Colonic mucosa (tissue), 4 donors: ENCODE results near the gene ADARB2. TPM values are rescaled to one million over a fixed set of nuclear protein-coding genes. Genes with fewer than 3 reads are reported as not detected.
"Not testable (repeated sequence)": the region's sequence is repeated elsewhere in the genome, so short reads cannot be mapped to it uniquely, and the experiment has no call there.

Source experiments
- DNase-seq: peaks from one replicate; pipeline ENCODE4 v3.0.0-alpha.2; 2020
- H3K27ac ChIP-seq: fragments of 200-600 bp; one replicate; pipeline ENCODE4 v1.8.0; 2021
- H3K27me3 ChIP-seq: fragments of 200-600 bp; one replicate; pipeline ENCODE4 v1.8.0; 2021
- H3K36me3 ChIP-seq: fragments of 200-600 bp; one replicate; pipeline ENCODE4 v1.8.0; 2021
- H3K4me1 ChIP-seq: fragments of 200-600 bp; one replicate; pipeline ENCODE4 v1.8.0; 2021; ENCODE audit warnings: mild to moderate bottlenecking
- H3K4me3 ChIP-seq: fragments of 200-600 bp; one replicate; pipeline ENCODE4 v1.8.0; 2021
- H3K9ac ChIP-seq, 2 donors: one replicate each; pipeline ENCODE4 v1.7.0; 2013; ENCODE audit warnings: control low read depth in 2 of 2, low read depth in 2 of 2, low read length in 2 of 2
- H3K9me3 ChIP-seq: fragments of 200-600 bp; one replicate; pipeline ENCODE4 v1.8.0; 2021
- CTCF ChIP-seq: fragments of 200-600 bp; IDR thresholded peaks from one replicate; pipeline ENCODE4 v1.8.0; 2022; ENCODE audit warnings: antibody characterized with exemption, mild to moderate bottlenecking
- intact Hi-C: fragments of 100-400 bp; cut with DNase I; formaldehyde crosslinking; loops from one replicate; pipeline ENCODE4 v1.14.1; 2022
- total RNA-seq, 2 donors: library from RNA; stranded (reverse); fragmentation: NEBNext Ultra II Directional in 1 of 2; extraction: Animal tissue kit (Norgen Biotek cat#: 25700) in 1 of 2; gene quantifications; one replicate each; pipeline ENCODE4 v1.2.1, GENCODE V29; 2021
- donor health status: healthy.
- donor health status: DM: no; HTN: no; CAD: no.
- donor health status: DM: no; HTN: no; CAD: no.

Gene ADARB2
- total RNA-seq, 2 donors from 2014 or later = 0.19 TPM; not detected in 1

GRCh38 chr10:1776127-1776662 lies 38.9 kb upstream of the ADARB2 start:
- Histone ChIP-seq H3K36me3 (no peaks in the 10 kb centered on the region), H3K27ac (no peak overlapping the region), H3K9ac (no peak overlapping the region), H3K4me1 (no peaks in the 10 kb centered on the region), H3K4me3 (no peak overlapping the region), H3K9me3 (no peaks in the 10 kb centered on the region), H3K27me3 (no peaks in the 10 kb centered on the region)
- TF ChIP-seq CTCF = no peak
- DNase-seq = no peak
- intact Hi-C loops = no loop called here

- no peak for TF ChIP-seq CTCF
- Histone ChIP-seq H3K27me3 (no peaks in the 10 kb centered on the region), H3K27ac (no peak overlapping the region), H3K36me3 (no peaks in the 10 kb centered on the region), H3K4me3 (no peak overlapping the region), H3K9me3 (no peaks in the 10 kb centered on the region), H3K4me1 (no peaks in the 10 kb centered on the region), H3K9ac (no peak overlapping the region)
- no peak for DNase-seq
- intact Hi-C loops = no loop called here
Measured at GRCh38 chr10:1774796-1775195, 37.5 kb upstream of the ADARB2 start.

- H3K4me1 ChIP-seq, H3K27ac ChIP-seq, H3K9ac ChIP-seq, H3K27me3 ChIP-seq, H3K9me3 ChIP-seq, H3K4me3 ChIP-seq, intact Hi-C loops, DNase-seq, H3K36me3 ChIP-seq: not testable (repeated sequence)
Measured at GRCh38 chr10:1773204-1773603, 35.9 kb upstream of the ADARB2 start.

GRCh38 chr10:1766049-1766448 lies 28.7 kb upstream of the ADARB2 start:
- no peak overlapping the region for H3K9ac ChIP-seq
- intact Hi-C loops = no loop called here

GRCh38 chr10:1762076-1762475 lies 24.8 kb upstream of the ADARB2 start:
- intact Hi-C loops = no loop called here
- no peak for TF ChIP-seq CTCF
- H3K9ac ChIP-seq = no peak overlapping the region
- H3K4me1 ChIP-seq = no peaks in the 10 kb centered on the region
- H3K27ac ChIP-seq = no peak overlapping the region
- no peaks in the 10 kb centered on the region for H3K27me3 ChIP-seq
- no peak for DNase-seq
- H3K9me3 ChIP-seq = no peaks in the 10 kb centered on the region
- no peaks in the 10 kb centered on the region for H3K36me3 ChIP-seq
- no peak overlapping the region for H3K4me3 ChIP-seq

More at GRCh38 chr10:1766049-1766448, 28.7 kb upstream of the ADARB2 start:
- Histone ChIP-seq H3K27ac (no peak overlapping the region), H3K27me3 (no peaks in the 10 kb centered on the region), H3K4me3 (no peak overlapping the region), H3K9me3 (no peaks in the 10 kb centered on the region), H3K4me1 (no peaks in the 10 kb centered on the region), H3K36me3 (no peaks in the 10 kb centered on the region)
- no peak for TF ChIP-seq CTCF
- DNase-seq = no peak

- H3K9me3 ChIP-seq = no peaks in the 10 kb centered on the region
- no peak overlapping the region for H3K4me3 ChIP-seq
- no peak for DNase-seq
- H3K27me3 ChIP-seq = no peaks in the 10 kb centered on the region
- H3K4me1 ChIP-seq = no peaks in the 10 kb centered on the region
- H3K9ac ChIP-seq = no peak overlapping the region
- TF ChIP-seq CTCF = no peak
- no peak overlapping the region for H3K27ac ChIP-seq
- no peaks in the 10 kb centered on the region for H3K36me3 ChIP-seq
- intact Hi-C loops = no loop called here
Measured at GRCh38 chr10:1754506-1755153, 17.3 kb upstream of the ADARB2 start.
